ENCODE results near the gene CPEB4. TPM values are rescaled to one million over a fixed set of nuclear protein-coding genes. Genes with fewer than 3 reads are reported as not detected.

Gene CPEB4
- total and polyA plus RNA-seq, 2 donors (not counting 3 experiments of a cell fraction or from before 2014, with no cell fraction given) = 11.3 to 16.4 TPM

DNA sequence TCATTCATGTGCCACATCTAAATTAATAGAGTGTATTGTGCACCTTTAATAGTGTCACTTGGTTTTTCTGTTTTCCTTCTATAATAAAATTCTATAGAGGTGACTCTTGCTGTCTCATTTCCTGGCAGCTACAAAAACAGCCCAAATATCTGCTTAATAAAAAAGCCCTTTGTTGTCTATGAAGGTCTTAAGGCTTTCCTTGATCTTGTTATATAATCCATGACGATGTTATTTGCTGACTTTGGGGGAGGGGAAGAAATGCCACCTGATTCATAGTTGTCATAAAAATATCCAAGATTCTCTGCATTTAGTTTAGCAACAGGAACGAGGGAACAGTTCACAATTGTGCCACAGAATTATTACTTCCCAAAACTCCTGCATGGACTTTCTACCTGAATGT lies 31.3 kb downstream of the CPEB4 start:
- peak overlapping the region; percentile 99 for H3K27ac ChIP-seq (ENCODE audit: insufficient read depth, low read depth, low read length)
- FAIRE-seq (peak; percentile 80), DNase-seq (ENCODE audit: low read depth, low spot score) (peak; percentile 92)
- H3K36me3 ChIP-seq (ENCODE audit: control insufficient read depth in 2 of 2, extremely low read depth in 1 of 2, insufficient read depth in 2 of 2, low read length in 2 of 2) = no peaks in the 10 kb centered on the region
- H4K20me1 ChIP-seq (replicated peaks; ENCODE audit: control insufficient read depth, extremely low read depth, insufficient read depth, low read length) = no peaks in the 10 kb centered on the region
- no peaks in the 10 kb centered on the region for H3K9me1 ChIP-seq (replicated peaks; ENCODE audit: control insufficient read depth, extremely low read depth, insufficient read depth, low read length)
- peaks cover 27% of the 10 kb centered on the region for H3K79me2 ChIP-seq (ENCODE audit: control insufficient read depth, insufficient read depth, low read length)
- H2AFZ ChIP-seq (ENCODE audit: low read depth, low read length) = no peak overlapping the region
- CTCF ChIA-PET = interaction anchor here (0.9 to 1.5 kb wide), 3 partner anchors 9 to 34 kb away, joined by 3 to 5 read pairs (median 4); no protein-coding TSS in a partner anchor
- no peaks in the 10 kb centered on the region for H3K27me3 ChIP-seq (ENCODE audit: control insufficient read depth in 2 of 2, insufficient read depth in 2 of 2, low read length in 2 of 2)
- H3K4me1 ChIP-seq (ENCODE audit: control insufficient read depth, extremely low read depth, insufficient read depth, low read length) = peaks cover 32% of the 10 kb centered on the region
- H3K9me3 ChIP-seq (replicated peaks; ENCODE audit: control insufficient read depth, insufficient read depth, low read length) = no peaks in the 10 kb centered on the region
- H3K9ac ChIP-seq (replicated peaks; ENCODE audit: extremely low read depth, insufficient read depth, low read length) = peak overlapping the region; percentile 99
- TF ChIP-seq POLR2AphosphoS5 (IDR thresholded peaks at IDR 0.05; ENCODE audit: insufficient read depth, low read depth, low read length) (peak; percentile 65), JUN (IDR thresholded peaks at IDR 0.05; ENCODE audit: borderline replicate concordance, insufficient read depth, insufficient read length, low read depth) (peak; percentile 84), FOS (IDR thresholded peaks at IDR 0.05; ENCODE audit: borderline replicate concordance, insufficient read depth, low read length) (peak; percentile 83), GATA2 (IDR thresholded peaks at IDR 0.05; ENCODE audit: insufficient read depth, insufficient read length, low read depth, low read length) (no peak), POLR2A (IDR thresholded peaks at IDR 0.05; ENCODE audit: low read depth, low read length) (no peak)
- TF ChIP-seq, protein P1, sequence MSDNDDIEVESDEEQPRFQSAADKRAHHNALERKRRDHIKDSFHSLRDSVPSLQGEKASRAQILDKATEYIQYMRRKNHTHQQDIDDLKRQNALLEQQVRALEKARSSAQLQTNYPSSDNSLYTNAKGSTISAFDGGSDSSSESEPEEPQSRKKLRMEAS (IDR thresholded peaks at IDR 0.05; ENCODE audit: insufficient read depth, insufficient read length) = no peak
- POLR2A ChIA-PET = no interaction called here
- intact Hi-C loops (cut with micrococcal nuclease) = loop anchor here (1.0 to 5.0 kb wide), 5 partner anchors 54 to 862 kb away; partner anchors contain the start of gene CREBRF
- peak overlapping the region; percentile 96 for H3K4me2 ChIP-seq (ENCODE audit: insufficient read depth, low read length)
- dilution Hi-C loops (cut with MboI; ENCODE audit: extremely low pct_ligation_motif_present, low sequenced_read_pairs) = no loop called here
- H3K4me3 ChIP-seq (replicated peaks in 1 of 3; ENCODE audit: insufficient read depth in 1 of 3, low read depth in 1 of 3, low read length in 3 of 3) = peak overlapping the region in 1 of 3 experiments; percentile 93
- no TSS peak for BruUV-seq (replicated peaks)

DNA sequence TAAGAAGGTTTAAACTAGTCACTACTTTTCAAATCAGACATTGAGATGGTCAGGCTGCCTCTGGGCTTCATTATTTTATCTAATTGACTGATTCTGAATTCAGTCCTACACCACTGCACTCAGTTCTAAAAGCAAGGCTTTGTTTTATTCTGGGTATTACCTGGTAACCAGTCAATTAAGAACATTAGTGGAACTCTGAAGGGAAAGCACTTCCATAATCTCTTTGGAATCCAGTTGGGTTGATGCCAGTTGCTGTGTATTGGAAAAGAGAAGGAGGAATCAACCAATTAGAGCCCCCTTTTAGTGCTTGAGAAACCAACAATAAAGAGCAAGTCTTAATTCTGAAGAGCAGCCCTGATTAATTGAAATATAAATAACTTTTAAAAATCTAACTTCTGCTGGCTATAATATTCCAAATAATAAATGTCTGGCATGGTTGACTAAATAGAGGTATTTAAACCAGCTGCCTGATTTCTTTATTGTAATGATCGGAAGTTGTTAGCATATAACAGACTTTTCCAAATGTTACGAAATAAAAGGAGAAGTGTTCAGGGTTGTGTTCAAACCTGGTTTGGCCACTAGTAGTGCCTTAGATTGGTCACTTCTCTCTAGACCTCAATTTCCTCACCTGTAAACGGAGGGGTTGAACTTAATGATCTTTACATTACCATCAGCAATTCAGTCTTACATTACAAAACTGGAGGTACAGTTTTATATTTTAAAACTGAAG lies 32.0 kb downstream of the CPEB4 start:
- Histone ChIP-seq H3K27ac (ENCODE audit: insufficient read depth, low read depth, low read length) (peak overlapping the region; percentile 99), H2AFZ (ENCODE audit: low read depth, low read length) (no peak overlapping the region), H3K4me2 (ENCODE audit: insufficient read depth, low read length) (peak overlapping the region; percentile 96), H3K79me2 (ENCODE audit: control insufficient read depth, insufficient read depth, low read length) (peaks cover 27% of the 10 kb centered on the region), H3K4me1 (ENCODE audit: control insufficient read depth, extremely low read depth, insufficient read depth, low read length) (peaks cover 32% of the 10 kb centered on the region), H3K9me3 (replicated peaks; ENCODE audit: control insufficient read depth, insufficient read depth, low read length) (no peaks in the 10 kb centered on the region), H3K9ac (replicated peaks; ENCODE audit: extremely low read depth, insufficient read depth, low read length) (peak overlapping the region; percentile 80), H3K4me3 (replicated peaks in 1 of 3; ENCODE audit: insufficient read depth in 1 of 3, low read depth in 1 of 3, low read length in 3 of 3) (no peak overlapping the region), H4K20me1 (replicated peaks; ENCODE audit: control insufficient read depth, extremely low read depth, insufficient read depth, low read length) (no peaks in the 10 kb centered on the region), H3K27me3 (ENCODE audit: control insufficient read depth in 2 of 2, insufficient read depth in 2 of 2, low read length in 2 of 2) (no peaks in the 10 kb centered on the region), H3K36me3 (ENCODE audit: control insufficient read depth in 2 of 2, extremely low read depth in 1 of 2, insufficient read depth in 2 of 2, low read length in 2 of 2) (no peaks in the 10 kb centered on the region), H3K9me1 (replicated peaks; ENCODE audit: control insufficient read depth, extremely low read depth, insufficient read depth, low read length) (no peaks in the 10 kb centered on the region)
- no TSS peak for BruUV-seq (replicated peaks)
- ChIA-PET POLR2A (no interaction called here), CTCF (no interaction called here)
- intact Hi-C loops (cut with micrococcal nuclease) = no loop called here
- FAIRE-seq = peak; percentile 37
- dilution Hi-C loops (cut with MboI; ENCODE audit: extremely low pct_ligation_motif_present, low sequenced_read_pairs) = no loop called here
- DNase-seq (ENCODE audit: low read depth, low spot score) = peak; percentile 70
- no peak for TF ChIP-seq POLR2AphosphoS5 (IDR thresholded peaks at IDR 0.05; ENCODE audit: insufficient read depth, low read depth, low read length)
- no peak for TF ChIP-seq POLR2A (IDR thresholded peaks at IDR 0.05; ENCODE audit: low read depth, low read length)
- TF ChIP-seq EZH2 (IDR thresholded peaks at IDR 0.05; ENCODE audit: borderline replicate concordance, low read depth, low read length, severe bottlenecking) = no peak
- no peak for TF ChIP-seq GATA2 (IDR thresholded peaks at IDR 0.05; ENCODE audit: insufficient read depth, insufficient read length, low read depth, low read length)
- no peak for TF ChIP-seq MYC (IDR thresholded peaks at IDR 0.05; ENCODE audit: low read depth, low read length)
- no peak for TF ChIP-seq FOS (IDR thresholded peaks at IDR 0.05; ENCODE audit: borderline replicate concordance, insufficient read depth, low read length)
- TF ChIP-seq CTCF (IDR thresholded peaks at IDR 0.05; ENCODE audit: extremely low read depth in 1 of 2, insufficient read depth in 1 of 2, low read depth in 1 of 2, low read length in 2 of 2) = no peak
- no peak for TF ChIP-seq JUN (IDR thresholded peaks at IDR 0.05; ENCODE audit: borderline replicate concordance, insufficient read depth, insufficient read length, low read depth)
- TF ChIP-seq, protein P1 (IDR thresholded peaks at IDR 0.05; ENCODE audit: insufficient read depth, insufficient read length) = no peak

All from endothelial cell of umbilical vein (primary cell).